ENCODE measurements around the gene SLC4A8. TPM values are rescaled to one million over a fixed set of nuclear protein-coding genes. Genes with fewer than 3 reads are reported as not detected.

Gene SLC4A8
- total RNA-seq, 1 experiment from 2014 or later, result 1.4 TPM

DNA sequence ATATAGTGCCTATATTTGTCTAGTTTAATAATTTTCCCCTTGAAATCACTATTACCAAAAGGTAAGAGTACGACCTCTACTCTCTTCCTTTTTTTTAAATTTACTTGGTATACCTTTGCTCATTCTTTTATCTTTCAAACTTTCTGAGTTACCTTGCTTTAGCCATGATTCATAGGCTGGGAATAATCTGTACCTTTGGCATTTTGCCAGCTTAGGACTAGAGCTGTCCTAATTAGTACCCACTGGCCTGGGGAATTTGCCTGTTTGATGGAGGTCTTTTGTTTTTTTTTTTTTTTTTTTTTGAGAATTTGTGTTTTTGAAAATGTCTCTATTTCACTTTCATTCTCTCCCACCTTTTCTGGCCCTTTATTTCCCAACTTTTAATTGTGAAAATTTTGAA lies 8.7 kb upstream of the SLC4A8 start:
- Histone ChIP-seq H3K9me3 (ENCODE audit: control insufficient read depth in 1 of 2, insufficient read depth in 1 of 2, low read depth in 1 of 2, low read length in 2 of 2) (no peaks in the 10 kb centered on the region), H3K36me3 (ENCODE audit: control insufficient read depth in 1 of 2, insufficient read depth in 2 of 2, low read length in 2 of 2) (no peaks in the 10 kb centered on the region), H3K9me2 (ENCODE audit: insufficient read depth) (no peaks in the 10 kb centered on the region), H3K9ac (ENCODE audit: low read length) (no peak overlapping the region), H3K4me2 (ENCODE audit: low read length) (no peak overlapping the region), H4K20me1 (ENCODE audit: insufficient read depth) (no peaks in the 10 kb centered on the region), H3K27me3 (ENCODE audit: insufficient read depth, low read length) (no peaks in the 10 kb centered on the region; the same call in 1 of the 2 replicates), H3K4me3 (replicated peaks in 1 of 2; ENCODE audit: low read depth in 1 of 2, low read length in 2 of 2) (no peak overlapping the region), H3K79me2 (ENCODE audit: insufficient read depth, low read length) (no peaks in the 10 kb centered on the region), H2AFZ (ENCODE audit: low read depth, low read length, poor library complexity, severe bottlenecking) (no peak overlapping the region), H3K27ac (ENCODE audit: low read depth, low read length) (no peak overlapping the region), H3K4me1 (ENCODE audit: control insufficient read depth in 1 of 2, insufficient read depth in 2 of 2, low read length in 2 of 2) (no peaks in the 10 kb centered on the region)
- no TSS peak for BruUV-seq (replicated peaks)
- intact Hi-C loops (cut with micrococcal nuclease), result no loop called here
- CTCF ChIA-PET, result no interaction called here
- RAD21 ChIA-PET (ENCODE audit: low non-redundant PET in 1 of 2, low total read pairs in 2 of 2, uncharacterized antibody in 2 of 2, unreplicated experiment in 2 of 2), result no interaction called here
- POLR2A ChIA-PET, result no interaction called here
- ATAC-seq (no peak), DNase-seq (ENCODE audit: low read depth, low spot score) (no peak)
- TF ChIP-seq, protein P1, sequence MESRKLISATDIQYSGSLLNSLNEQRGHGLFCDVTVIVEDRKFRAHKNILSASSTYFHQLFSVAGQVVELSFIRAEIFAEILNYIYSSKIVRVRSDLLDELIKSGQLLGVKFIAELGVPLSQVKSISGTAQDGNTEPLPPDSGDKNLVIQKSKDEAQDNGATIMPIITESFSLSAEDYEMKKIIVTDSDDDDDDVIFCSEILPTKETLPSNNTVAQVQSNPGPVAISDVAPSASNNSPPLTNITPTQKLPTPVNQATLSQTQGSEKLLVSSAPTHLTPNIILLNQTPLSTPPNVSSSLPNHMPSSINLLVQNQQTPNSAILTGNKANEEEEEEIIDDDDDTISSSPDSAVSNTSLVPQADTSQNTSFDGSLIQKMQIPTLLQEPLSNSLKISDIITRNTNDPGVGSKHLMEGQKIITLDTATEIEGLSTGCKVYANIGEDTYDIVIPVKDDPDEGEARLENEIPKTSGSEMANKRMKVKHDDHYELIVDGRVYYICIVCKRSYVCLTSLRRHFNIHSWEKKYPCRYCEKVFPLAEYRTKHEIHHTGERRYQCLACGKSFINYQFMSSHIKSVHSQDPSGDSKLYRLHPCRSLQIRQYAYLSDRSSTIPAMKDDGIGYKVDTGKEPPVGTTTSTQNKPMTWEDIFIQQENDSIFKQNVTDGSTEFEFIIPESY (IDR thresholded peaks at IDR 0.05; ENCODE audit: extremely low read depth, insufficient replicate concordance, low read length), result no peak
- no peak for TF ChIP-seq FOSL1 (IDR thresholded peaks at IDR 0.05; ENCODE audit: low read depth)
- no peak for TF ChIP-seq POLR2AphosphoS5 (IDR thresholded peaks at IDR 0.05; ENCODE audit: low read depth, low read length)
- TF ChIP-seq, protein P2, sequence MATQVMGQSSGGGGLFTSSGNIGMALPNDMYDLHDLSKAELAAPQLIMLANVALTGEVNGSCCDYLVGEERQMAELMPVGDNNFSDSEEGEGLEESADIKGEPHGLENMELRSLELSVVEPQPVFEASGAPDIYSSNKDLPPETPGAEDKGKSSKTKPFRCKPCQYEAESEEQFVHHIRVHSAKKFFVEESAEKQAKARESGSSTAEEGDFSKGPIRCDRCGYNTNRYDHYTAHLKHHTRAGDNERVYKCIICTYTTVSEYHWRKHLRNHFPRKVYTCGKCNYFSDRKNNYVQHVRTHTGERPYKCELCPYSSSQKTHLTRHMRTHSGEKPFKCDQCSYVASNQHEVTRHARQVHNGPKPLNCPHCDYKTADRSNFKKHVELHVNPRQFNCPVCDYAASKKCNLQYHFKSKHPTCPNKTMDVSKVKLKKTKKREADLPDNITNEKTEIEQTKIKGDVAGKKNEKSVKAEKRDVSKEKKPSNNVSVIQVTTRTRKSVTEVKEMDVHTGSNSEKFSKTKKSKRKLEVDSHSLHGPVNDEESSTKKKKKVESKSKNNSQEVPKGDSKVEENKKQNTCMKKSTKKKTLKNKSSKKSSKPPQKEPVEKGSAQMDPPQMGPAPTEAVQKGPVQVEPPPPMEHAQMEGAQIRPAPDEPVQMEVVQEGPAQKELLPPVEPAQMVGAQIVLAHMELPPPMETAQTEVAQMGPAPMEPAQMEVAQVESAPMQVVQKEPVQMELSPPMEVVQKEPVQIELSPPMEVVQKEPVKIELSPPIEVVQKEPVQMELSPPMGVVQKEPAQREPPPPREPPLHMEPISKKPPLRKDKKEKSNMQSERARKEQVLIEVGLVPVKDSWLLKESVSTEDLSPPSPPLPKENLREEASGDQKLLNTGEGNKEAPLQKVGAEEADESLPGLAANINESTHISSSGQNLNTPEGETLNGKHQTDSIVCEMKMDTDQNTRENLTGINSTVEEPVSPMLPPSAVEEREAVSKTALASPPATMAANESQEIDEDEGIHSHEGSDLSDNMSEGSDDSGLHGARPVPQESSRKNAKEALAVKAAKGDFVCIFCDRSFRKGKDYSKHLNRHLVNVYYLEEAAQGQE (IDR thresholded peaks at IDR 0.05; ENCODE audit: low read depth), result no peak
- no peak for TF ChIP-seq RAD21 (IDR thresholded peaks at IDR 0.05; ENCODE audit: low read depth)
- TF ChIP-seq ZNF274 (IDR thresholded peaks at IDR 0.05; ENCODE audit: low read depth, low read length), result no peak
- TF ChIP-seq CEBPB (IDR thresholded peaks at IDR 0.05; ENCODE audit: low read depth), result no peak
- no peak for TF ChIP-seq JUND (IDR thresholded peaks at IDR 0.05)
- TF ChIP-seq EGR1 (IDR thresholded peaks at IDR 0.05; ENCODE audit: low read depth), result no peak
- TF ChIP-seq, protein P3, sequence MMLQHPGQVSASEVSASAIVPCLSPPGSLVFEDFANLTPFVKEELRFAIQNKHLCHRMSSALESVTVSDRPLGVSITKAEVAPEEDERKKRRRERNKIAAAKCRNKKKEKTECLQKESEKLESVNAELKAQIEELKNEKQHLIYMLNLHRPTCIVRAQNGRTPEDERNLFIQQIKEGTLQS (IDR thresholded peaks at IDR 0.05), result no peak
- no peak for TF ChIP-seq EZH2phosphoT487 (IDR thresholded peaks at IDR 0.05; ENCODE audit: borderline replicate concordance)
- no peak for TF ChIP-seq CBX3 (IDR thresholded peaks at IDR 0.05; ENCODE audit: low read depth)
- TF ChIP-seq SRF (IDR thresholded peaks at IDR 0.05; ENCODE audit: low read depth), result no peak
- TF ChIP-seq, protein P4, sequence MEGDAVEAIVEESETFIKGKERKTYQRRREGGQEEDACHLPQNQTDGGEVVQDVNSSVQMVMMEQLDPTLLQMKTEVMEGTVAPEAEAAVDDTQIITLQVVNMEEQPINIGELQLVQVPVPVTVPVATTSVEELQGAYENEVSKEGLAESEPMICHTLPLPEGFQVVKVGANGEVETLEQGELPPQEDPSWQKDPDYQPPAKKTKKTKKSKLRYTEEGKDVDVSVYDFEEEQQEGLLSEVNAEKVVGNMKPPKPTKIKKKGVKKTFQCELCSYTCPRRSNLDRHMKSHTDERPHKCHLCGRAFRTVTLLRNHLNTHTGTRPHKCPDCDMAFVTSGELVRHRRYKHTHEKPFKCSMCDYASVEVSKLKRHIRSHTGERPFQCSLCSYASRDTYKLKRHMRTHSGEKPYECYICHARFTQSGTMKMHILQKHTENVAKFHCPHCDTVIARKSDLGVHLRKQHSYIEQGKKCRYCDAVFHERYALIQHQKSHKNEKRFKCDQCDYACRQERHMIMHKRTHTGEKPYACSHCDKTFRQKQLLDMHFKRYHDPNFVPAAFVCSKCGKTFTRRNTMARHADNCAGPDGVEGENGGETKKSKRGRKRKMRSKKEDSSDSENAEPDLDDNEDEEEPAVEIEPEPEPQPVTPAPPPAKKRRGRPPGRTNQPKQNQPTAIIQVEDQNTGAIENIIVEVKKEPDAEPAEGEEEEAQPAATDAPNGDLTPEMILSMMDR (IDR thresholded peaks at IDR 0.05 in 2 of 3, conservative IDR thresholded peaks at IDR 0.05 in 1 of 3; ENCODE audit: borderline replicate concordance in 1 of 3, insufficient read depth in 1 of 3, low read depth in 2 of 3, low read length in 2 of 3), result no peak
- TF ChIP-seq SIN3A (IDR thresholded peaks at IDR 0.05; ENCODE audit: low read depth), result no peak
- no peak for TF ChIP-seq ELF1 (IDR thresholded peaks at IDR 0.05; ENCODE audit: borderline replicate concordance, low read depth)
- TF ChIP-seq YY1 (IDR thresholded peaks at IDR 0.05; ENCODE audit: extremely low read depth, insufficient replicate concordance, low read depth, low read length), result no peak

All from HCT116 (cell line).